NCI-H82 (cell line): ENCODE data around the gene PAPPA.

ENCODE experiments used
- DNase-seq: peaks from one replicate; lab custom pipeline; 2025; lab: John Stamatoyannopoulos, UW

Gene PAPPA

DNA sequence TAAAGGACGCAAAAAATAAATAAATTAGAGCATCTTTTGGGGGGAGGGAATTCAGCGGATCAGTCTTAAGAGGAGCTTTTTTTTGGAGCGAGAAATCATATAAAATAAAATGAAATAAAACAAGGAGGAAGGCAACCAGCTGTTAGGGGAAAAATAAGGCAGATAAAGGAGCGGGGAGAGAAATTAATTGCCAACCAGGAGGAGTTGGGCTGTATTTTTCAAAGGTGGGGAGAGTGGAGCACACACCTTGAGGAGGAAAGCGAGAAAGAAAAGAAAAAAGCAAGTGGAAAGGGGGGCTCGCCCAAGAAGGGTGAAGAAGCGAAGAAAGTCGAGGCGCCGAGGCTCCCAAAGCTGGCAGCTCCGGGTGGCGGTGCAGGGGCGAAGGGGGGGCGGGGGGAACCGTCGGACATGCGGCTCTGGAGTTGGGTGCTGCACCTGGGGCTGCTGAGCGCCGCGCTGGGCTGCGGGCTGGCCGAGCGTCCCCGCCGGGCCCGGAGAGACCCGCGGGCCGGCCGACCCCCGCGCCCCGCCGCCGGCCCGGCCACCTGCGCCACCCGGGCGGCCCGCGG is at the start of gene PAPPA:
TSS of gene PAPPA (plus strand) at position 27 of the 569 bp plus-strand sequence. CDS start at position 409, 382 bp downstream.
- DNase-seq: no peak

- no peak for DNase-seq
Measured at GRCh38 chr9:116103976-116104820, 49.4 kb upstream of the PAPPA start.

GRCh38 chr9:116112236-116112635 is 41.4 kb upstream of the PAPPA start:
- peak; percentile 3 for DNase-seq

GRCh38 chr9:116115761-116116353 is 37.7 kb upstream of the PAPPA start:
- no peak for DNase-seq

- no peak for DNase-seq
Measured at GRCh38 chr9:116116393-116116792, 37.2 kb upstream of the PAPPA start.

DNA sequence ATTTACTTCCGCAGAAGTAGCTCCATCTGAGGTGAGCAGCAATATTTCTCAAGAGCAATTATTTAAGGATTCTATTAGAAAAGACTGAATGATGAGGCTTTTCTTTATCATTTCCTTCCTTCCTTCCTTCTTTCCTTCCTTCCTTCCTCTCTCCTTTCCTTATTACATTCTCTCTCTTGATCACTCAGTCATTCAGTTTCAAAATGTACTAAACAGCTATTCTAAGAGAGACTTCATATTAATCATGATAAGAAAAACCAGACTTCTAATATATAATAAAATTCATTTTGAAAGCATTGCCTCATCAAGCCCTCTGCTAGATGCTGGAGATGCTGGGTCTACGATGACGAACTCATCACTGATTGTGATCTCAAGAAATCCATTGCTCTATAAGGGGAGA is 30.4 kb upstream of the PAPPA start:
- no peak for DNase-seq

- no peak for DNase-seq
Measured at GRCh38 chr9:116124472-116125040, 29.0 kb upstream of the PAPPA start.

DNA sequence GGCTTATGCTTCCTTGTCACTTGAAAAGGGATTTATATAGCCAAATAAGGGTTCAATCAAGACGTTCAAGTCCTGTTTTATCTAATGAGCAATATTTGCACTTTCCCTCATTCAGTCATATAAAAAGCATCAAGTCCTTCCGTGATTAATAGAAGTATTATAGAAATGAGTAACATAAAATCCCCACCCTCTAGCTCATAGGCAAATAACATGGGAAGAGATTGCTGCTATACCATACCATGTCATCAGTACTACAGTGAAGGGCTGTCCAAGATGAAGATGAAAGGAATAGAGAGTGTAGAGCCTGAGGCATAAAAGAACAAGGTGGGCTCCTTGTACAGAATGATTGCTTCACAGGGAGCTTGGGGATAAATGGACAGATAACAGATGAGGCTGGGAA is 20.4 kb upstream of the PAPPA start:
- DNase-seq: no peak

- no peak for DNase-seq
Measured at GRCh38 chr9:116134975-116135374, 18.6 kb upstream of the PAPPA start.

DNA sequence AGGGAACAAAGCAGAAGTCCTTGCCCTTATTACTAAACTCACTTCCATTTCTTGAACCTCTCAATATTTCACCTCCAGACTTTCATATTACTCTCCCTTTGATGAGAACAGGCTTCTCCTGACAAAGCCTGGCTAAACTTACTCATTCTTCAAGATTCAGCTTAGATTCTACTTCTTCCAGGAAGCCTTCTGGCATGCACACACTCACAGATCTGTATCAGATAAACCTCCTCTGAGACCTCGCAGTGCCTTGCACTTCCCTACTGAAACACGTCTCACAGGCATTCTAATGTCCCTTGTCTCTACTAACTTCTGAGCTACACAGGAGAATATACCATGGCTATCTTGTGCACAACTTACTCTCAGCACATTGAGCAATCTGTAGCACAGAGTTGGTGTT is 16.6 kb upstream of the PAPPA start:
- no peak for DNase-seq

GRCh38 chr9:116137581-116137980 is 16.0 kb upstream of the PAPPA start:
- DNase-seq: no peak

GRCh38 chr9:116141864-116142561 is 11.6 kb upstream of the PAPPA start:
- DNase-seq: peak; percentile 51

DNA sequence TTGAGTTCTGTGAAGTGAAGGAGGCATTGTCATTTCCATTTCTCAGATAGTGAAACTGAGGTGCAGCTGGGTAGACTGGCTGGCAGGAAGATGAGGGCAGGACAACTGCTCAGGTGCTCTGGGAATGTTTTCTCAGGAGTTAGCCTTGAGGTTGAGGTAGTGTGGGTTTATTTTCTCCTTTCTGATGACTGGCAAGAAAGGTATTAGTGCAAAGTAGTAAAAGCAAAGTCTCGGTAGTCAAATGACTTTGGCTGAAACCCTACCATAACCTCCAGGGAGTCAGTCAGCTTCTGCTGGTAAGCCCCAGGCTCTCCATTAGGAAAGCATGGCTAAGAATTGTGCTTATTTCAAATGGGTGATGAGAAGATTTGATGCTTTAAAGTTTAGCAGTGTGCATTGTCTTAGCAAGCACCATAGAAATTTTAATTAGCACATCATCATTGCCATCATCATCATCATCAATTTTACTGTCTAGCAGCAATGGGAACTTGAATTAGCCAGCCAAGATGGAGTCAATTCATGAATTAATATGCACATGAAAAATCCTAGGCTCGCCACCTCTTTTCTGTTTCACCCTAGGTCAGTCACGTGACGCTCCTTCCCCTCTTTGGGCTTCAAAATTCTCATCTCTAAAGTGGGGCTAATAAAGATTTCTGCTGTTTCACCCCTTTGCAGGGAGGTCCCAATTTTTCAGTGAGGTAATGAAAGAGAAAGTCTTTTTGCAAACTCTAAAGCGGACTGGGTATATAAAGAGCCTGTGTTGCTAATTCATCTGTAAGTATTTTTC is 10.7 kb upstream of the PAPPA start:
- no peak for DNase-seq

GRCh38 chr9:116144038-116144437 is 9.6 kb upstream of the PAPPA start:
- no peak for DNase-seq

GRCh38 chr9:116144555-116144954 is 9.0 kb upstream of the PAPPA start:
- DNase-seq: peak; percentile 23

GRCh38 chr9:116145036-116145435 is 8.6 kb upstream of the PAPPA start:
- DNase-seq: no peak

DNA sequence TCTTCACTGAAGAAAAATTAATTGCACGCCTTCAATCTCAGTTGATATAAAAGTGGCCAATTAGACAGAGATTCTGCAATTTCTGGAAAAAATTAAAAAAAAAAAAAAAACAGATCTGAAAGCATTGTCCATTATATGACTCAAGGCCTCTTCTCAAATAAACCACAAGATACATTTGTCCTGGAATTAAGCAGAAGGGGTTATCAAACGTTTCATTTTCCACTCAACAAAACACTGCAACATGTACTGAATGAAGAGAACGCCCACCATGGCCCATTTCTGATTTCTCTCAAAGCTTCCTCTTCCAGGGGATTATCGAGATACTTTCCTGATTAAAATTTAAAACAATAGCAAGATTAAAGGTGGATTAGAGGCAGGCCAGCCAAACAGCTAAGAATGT is 5.8 kb upstream of the PAPPA start:
- peak; percentile 41 for DNase-seq

- DNase-seq: peak; percentile 59
Measured at GRCh38 chr9:116149844-116150243, 3.7 kb upstream of the PAPPA start.

GRCh38 chr9:116151199-116151598 is 2.4 kb upstream of the PAPPA start:
- no peak for DNase-seq

DNA sequence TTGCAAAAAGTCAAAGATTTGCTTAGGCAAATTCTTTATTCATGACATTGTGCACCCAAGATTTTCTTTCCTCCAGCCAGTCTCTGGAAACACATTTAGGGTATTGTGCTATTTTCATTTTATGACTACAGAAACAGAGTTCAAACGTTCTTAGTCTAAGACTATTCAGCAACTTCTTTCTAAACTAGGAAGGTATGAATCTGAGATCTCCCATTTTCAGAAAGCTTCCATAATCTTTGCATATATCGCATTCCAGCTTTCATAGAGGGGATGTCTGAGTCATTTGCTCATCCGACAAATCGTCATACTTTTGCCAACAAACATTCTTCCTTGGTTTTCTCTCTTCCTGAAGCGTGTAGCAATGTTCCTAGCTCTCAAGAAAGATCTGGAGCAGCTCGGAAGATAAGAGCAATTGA is 1.6 kb upstream of the PAPPA start:
- no peak for DNase-seq

- peak; percentile 8 for DNase-seq
Measured at GRCh38 chr9:116152390-116152789, 1.2 kb upstream of the PAPPA start.
